Measurements from ENCODE around the gene MXD4.

The MXD4 gene

GRCh38 chr4:2253160-2254084, 8.5 kb downstream of the MXD4 start:
- Histone ChIP-seq H3K27me3 (no peaks in the 10 kb centered on the region), H3K9me3 (no peaks in the 10 kb centered on the region), H3K4me1 (ENCODE audit: control insufficient read depth in 1 of 2, insufficient read depth in 1 of 2, low read depth in 1 of 2, low read length in 1 of 2) (no peaks in the 10 kb centered on the region), H3K4me3 (ENCODE audit: low read depth in 1 of 2, low read length in 1 of 2) (no peak overlapping the region), H3K36me3 (peaks cover 82% of the 10 kb centered on the region), H3K27ac (no peak overlapping the region)
- TF ChIP-seq CTCF (IDR thresholded peaks at IDR 0.05) = no peak

- peaks cover 82% of the 10 kb centered on the region for H3K36me3 ChIP-seq
- no peaks in the 10 kb centered on the region for H3K9me3 ChIP-seq
- no peaks in the 10 kb centered on the region for H3K4me1 ChIP-seq (ENCODE audit: control insufficient read depth in 1 of 2, insufficient read depth in 1 of 2, low read depth in 1 of 2, low read length in 1 of 2)
- no peak for TF ChIP-seq CTCF (IDR thresholded peaks at IDR 0.05)
- H3K4me3 ChIP-seq (ENCODE audit: low read depth in 1 of 2, low read length in 1 of 2) = no peak overlapping the region
- H3K27me3 ChIP-seq = no peaks in the 10 kb centered on the region
- no peak overlapping the region for H3K27ac ChIP-seq
Measured at GRCh38 chr4:2252530-2253091, 9.3 kb downstream of the MXD4 start.

- H3K4me1 ChIP-seq (ENCODE audit: control insufficient read depth in 1 of 2, insufficient read depth in 1 of 2, low read depth in 1 of 2, low read length in 1 of 2) = no peaks in the 10 kb centered on the region
- no peak overlapping the region for H3K4me3 ChIP-seq (ENCODE audit: low read depth in 1 of 2, low read length in 1 of 2)
- H3K27me3 ChIP-seq = no peaks in the 10 kb centered on the region
- peaks cover 82% of the 10 kb centered on the region for H3K36me3 ChIP-seq
- no peaks in the 10 kb centered on the region for H3K9me3 ChIP-seq
- TF ChIP-seq CTCF (IDR thresholded peaks at IDR 0.05) = no peak
- H3K27ac ChIP-seq = no peak overlapping the region
Measured at GRCh38 chr4:2251795-2252529, 9.9 kb downstream of the MXD4 start.

- peaks cover 85% of the 10 kb centered on the region for H3K36me3 ChIP-seq
- H3K27ac ChIP-seq = no peak overlapping the region
- no peaks in the 10 kb centered on the region for H3K4me1 ChIP-seq (ENCODE audit: control insufficient read depth in 1 of 2, insufficient read depth in 1 of 2, low read depth in 1 of 2, low read length in 1 of 2)
Measured at GRCh38 chr4:2251073-2251794, 10.7 kb downstream of the MXD4 start.

More at GRCh38 chr4:2251073-2251794, 10.7 kb downstream of the MXD4 start:
- Histone ChIP-seq H3K9me3 (no peaks in the 10 kb centered on the region), H3K4me3 (ENCODE audit: low read depth in 1 of 2, low read length in 1 of 2) (no peak overlapping the region), H3K27me3 (no peaks in the 10 kb centered on the region)
- TF ChIP-seq CTCF (IDR thresholded peaks at IDR 0.05) = no peak

All from neutrophil (primary cell).